GM13976 (cell line): ENCODE results near the gene UBALD1.
"Not testable (repeated sequence)": the region's sequence is repeated elsewhere in the genome, so short reads cannot be mapped to it uniquely, and the experiment has no call there.

Experiments
- DNase-seq: peaks from one replicate; pipeline ENCODE4 v3.0.0; 2012; ENCODE audit warnings: low spot score
- in situ Hi-C: fragments of 300-500 bp; cut with MboI; formaldehyde crosslinking; loops from one replicate; pipeline ENCODE4 v1.12.0; 2022; ENCODE audit warnings: low sequenced_read_pairs, mixed read lengths, inconsistent platforms; ENCODE audit not compliant: unreplicated experiment
- TF ChIP-seq, protein P1 (sequence below): IDR thresholded peaks from 2 replicates; pipeline ENCODE4 v1.5.1; 2012; ENCODE audit warnings: borderline replicate concordance, mild to moderate bottlenecking; ENCODE audit not compliant: insufficient read depth; ENCODE audit errors: extremely low read depth, missing control alignments, control extremely low read depth

Gene UBALD1

DNA sequence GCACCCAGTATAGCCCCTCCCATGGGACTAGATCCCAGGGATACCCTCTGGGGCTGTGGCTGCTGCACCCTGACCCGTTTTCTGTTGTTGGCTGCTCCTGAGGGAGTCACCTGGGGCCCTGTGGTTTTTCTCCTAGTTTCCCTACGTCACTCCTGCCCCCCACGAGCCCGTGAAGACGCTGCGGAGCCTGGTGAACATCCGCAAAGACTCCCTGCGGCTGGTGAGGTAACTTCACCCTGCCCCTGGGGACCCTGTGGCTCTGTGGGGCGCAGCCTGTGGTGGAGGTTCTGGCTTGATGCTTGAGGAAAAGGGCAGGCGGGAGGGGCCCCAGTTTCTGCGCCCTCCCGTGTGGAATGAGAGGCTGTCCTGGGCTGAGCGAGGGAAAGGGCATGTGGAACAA lies 37.1 kb upstream of the UBALD1 start:
- in situ Hi-C loops = no loop called here
- TF ChIP-seq, protein P1, sequence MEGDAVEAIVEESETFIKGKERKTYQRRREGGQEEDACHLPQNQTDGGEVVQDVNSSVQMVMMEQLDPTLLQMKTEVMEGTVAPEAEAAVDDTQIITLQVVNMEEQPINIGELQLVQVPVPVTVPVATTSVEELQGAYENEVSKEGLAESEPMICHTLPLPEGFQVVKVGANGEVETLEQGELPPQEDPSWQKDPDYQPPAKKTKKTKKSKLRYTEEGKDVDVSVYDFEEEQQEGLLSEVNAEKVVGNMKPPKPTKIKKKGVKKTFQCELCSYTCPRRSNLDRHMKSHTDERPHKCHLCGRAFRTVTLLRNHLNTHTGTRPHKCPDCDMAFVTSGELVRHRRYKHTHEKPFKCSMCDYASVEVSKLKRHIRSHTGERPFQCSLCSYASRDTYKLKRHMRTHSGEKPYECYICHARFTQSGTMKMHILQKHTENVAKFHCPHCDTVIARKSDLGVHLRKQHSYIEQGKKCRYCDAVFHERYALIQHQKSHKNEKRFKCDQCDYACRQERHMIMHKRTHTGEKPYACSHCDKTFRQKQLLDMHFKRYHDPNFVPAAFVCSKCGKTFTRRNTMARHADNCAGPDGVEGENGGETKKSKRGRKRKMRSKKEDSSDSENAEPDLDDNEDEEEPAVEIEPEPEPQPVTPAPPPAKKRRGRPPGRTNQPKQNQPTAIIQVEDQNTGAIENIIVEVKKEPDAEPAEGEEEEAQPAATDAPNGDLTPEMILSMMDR = no peak
- no peak for DNase-seq

GRCh38 chr16:4650443-4651074 lies 35.9 kb upstream of the UBALD1 start:
- peak; percentile 86 for DNase-seq
- in situ Hi-C loops = not testable (repeated sequence)
- TF ChIP-seq, protein P1 = peak; percentile 88

GRCh38 chr16:4649744-4650442 lies 35.2 kb upstream of the UBALD1 start:
- no peak for DNase-seq
- TF ChIP-seq, protein P1 = no peak
- in situ Hi-C loops = no loop called here

DNA sequence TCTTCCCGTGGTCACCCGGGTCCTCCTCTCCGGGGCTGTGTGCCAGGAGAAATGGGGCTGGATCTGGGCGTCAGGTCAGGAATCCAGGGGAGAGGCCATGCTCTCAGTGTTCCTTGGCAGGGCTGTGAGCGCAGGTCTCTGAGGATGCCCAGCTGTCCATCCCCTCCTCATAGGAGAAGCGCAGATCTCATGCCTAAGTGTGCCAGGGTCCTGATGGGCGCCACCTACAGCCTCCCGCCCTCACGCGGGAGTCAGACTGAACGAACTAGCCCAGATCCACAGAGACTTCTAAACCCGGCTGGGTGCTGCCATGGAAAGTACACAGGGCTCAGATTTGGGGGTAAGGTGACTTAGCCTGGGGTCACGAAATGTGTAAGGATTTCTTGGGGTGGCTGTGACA lies 34.2 kb upstream of the UBALD1 start:
- in situ Hi-C loops = no loop called here
- TF ChIP-seq, protein P1 = no peak
- DNase-seq = no peak

DNA sequence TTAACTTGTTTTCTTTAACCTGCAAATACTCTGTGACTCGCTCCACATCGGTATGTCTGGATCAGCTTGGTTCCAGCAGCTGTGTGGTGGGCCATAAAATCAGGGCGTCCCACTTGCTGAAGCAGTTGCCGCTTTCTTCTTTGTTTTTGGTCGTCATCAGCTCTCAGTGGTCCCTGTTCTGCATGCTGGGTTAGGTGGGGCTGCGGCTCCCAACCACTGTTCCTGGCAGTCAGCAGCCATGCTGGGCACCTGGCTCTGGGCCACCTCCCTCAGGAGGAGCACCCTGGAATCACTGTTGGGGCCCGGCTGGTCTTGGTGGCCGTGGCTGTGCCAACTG lies 32.9 kb upstream of the UBALD1 start:
- TF ChIP-seq, protein P1 = no peak
- in situ Hi-C loops = no loop called here
- no peak for DNase-seq

GRCh38 chr16:4646773-4647643 lies 32.3 kb upstream of the UBALD1 start:
- in situ Hi-C loops = no loop called here
- TF ChIP-seq, protein P1 = no peak
- DNase-seq = no peak
